HG03045 (cell line): Measurements from ENCODE around the gene TMSB4X.

ENCODE experiments used
- ATAC-seq: cut with Tn5 transposase; IDR thresholded peaks from one replicate; pipeline ENCODE4 v1.9.1; 2021; ENCODE audit warnings: mild to moderate bottlenecking, moderate library complexity; ENCODE audit not compliant: unreplicated experiment

TMSB4X gene

GRCh38 chrX:12992544-12993118 lies 17.7 kb downstream of the TMSB4X start:
- ATAC-seq: no peak

DNA sequence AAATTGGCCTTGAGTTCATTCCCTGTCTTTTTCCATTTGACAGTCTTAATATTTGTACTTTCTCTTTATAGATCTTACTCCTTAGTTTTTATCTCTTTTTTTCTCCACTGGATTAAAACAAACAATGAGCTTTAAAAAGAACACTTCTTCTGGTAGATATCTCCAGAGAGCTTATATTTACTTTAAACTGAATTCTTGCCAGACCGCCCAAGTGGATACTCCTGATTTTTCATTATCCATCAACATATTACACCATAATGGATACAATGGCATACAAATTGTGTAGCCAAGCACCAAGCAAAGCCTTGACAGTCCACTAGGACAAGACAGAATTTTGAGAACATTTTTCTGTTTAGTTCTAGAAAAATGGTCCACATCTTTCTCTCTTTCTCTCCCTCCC lies 18.9 kb downstream of the TMSB4X start:
- ATAC-seq: no peak

DNA sequence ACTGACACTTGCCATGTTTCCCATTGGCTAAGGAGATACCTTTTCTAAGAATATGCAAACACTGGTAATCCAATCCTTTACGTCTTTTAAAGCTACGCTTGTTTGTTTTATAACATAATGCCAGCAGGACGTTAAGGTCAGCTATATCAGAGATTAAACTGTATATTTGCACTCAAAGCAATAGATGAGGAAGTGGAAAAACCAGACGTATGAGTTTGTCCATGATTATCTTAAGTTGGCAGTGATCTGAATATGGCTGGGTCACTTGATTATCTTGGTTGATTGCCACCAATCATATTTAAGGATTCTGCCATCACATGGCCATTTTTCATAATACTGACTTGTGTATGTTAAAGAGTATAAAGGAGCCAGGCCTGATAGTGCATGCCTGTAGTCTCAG lies 19.4 kb downstream of the TMSB4X start:
- ATAC-seq: no peak

GRCh38 chrX:12996934-12997435 lies 22.1 kb downstream of the TMSB4X start:
- ATAC-seq: no peak

GRCh38 chrX:12997906-12998687 lies 23.2 kb downstream of the TMSB4X start:
- ATAC-seq: no peak

GRCh38 chrX:12999422-12999821 lies 24.5 kb downstream of the TMSB4X start:
- peak; percentile 54 for ATAC-seq

DNA sequence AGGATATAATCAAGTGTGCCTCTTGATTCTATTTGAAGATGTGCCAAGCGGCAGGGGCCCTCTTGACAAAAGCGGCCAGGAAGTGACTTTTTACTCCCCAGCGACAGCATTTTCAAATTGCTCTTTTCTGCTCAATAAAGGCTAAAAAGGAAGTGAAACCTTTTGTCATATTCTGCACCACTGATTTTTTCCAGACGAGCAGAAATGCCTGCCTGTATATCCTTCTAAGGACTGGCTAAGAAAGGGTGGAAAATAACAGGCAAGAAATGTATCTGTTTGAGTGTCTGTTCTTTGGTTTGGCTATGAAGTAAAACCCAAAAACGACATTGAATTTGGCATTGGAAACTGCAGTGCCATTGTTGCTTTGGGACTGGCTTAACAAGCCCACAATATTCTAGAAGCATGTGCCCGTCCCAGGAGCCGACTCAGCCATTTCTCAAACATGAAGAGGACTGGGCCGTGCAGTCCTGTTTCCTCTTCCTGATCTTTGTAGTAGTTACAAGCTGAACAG lies 25.4 kb downstream of the TMSB4X start:
- ATAC-seq: no peak

DNA sequence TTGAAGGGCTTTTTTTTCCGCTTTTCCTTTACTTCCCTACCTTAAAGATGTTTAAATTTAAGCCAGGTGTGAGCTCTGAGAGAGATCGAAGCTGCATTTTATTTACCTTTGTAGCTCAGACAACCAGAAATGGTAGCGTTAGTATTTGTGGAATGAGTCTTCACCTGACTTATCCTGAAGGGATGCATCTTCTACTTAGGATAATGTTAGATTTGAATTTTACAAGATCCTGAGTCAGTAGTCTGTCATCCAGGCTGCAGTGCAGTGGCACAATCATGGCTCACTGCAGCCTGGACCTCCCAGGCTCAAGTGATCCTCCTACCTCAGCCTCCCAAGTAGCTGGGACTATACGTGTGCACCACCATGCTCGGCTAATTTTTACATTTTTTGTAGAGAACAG lies 26.2 kb downstream of the TMSB4X start:
- ATAC-seq: no peak

GRCh38 chrX:13001961-13002671 lies 27.2 kb downstream of the TMSB4X start:
- ATAC-seq: no peak

GRCh38 chrX:13005661-13006473 lies 31.0 kb downstream of the TMSB4X start:
- ATAC-seq: peak; percentile 52

DNA sequence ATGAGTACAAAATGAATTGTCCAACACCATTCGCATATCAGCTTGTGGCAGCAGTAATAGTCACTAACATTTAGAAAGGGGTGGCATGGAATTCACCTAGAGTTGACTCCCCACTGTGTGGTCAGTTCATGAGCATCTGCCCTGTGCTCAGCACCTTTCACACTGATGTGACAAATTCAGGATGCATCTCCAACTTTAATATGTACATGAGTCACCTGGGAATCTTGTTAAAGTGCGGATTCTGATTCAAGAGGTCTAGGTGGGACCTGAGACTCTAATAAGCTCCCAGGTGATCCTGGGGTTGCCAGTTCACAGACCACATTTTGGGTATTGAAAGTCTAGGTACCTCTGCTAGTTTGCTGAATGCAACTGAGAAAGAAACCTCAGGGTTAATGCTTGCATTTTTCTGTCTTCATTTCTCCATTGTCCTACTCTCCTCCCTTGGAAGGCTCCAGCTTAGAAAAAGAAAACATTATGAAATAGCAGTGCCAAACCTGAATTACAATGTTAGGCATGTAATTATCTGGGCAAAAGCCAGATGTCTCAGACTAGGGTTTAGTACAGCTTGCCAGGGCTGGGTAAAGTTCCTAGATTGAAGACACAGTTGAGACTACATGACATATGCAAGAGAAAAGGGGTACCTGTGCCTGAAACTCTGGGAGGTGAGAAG lies 32.7 kb downstream of the TMSB4X start:
- ATAC-seq: no peak

DNA sequence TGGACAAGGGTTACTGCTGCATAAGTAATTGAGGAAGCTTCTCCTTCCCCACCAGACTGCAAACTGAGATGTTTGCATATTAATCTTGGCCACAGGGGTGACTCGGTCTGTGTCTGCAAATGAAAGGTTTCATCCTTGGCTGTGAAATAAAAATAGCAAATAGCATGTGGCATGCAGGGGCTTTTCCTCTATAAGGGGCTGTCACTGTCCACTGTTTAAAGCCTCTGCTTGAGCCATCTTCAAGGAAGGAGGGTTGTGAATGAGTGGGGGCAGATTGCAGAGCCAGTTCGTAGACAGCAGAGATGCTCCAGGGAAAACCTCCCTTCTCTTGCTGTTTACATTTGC lies 33.3 kb downstream of the TMSB4X start:
- ATAC-seq: no peak

DNA sequence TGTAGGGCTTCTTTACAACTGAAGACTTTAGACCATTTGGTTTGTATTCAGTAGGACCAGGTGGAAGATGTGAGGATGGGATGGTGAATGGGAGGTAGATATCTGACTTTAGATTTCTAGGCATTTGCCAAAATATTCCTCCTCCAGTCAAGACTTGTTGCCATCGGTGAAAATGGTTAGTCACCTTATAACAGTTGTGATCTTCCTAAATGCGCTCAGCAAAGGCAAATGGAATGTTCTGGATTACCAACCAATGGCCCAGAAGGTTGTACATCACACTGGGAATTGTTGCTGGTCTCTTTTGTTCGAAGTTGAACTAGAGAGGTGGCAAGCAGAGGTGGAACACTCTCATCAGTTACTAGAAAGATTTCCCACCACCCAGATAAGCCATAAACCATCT lies 33.9 kb downstream of the TMSB4X start:
- ATAC-seq: no peak

DNA sequence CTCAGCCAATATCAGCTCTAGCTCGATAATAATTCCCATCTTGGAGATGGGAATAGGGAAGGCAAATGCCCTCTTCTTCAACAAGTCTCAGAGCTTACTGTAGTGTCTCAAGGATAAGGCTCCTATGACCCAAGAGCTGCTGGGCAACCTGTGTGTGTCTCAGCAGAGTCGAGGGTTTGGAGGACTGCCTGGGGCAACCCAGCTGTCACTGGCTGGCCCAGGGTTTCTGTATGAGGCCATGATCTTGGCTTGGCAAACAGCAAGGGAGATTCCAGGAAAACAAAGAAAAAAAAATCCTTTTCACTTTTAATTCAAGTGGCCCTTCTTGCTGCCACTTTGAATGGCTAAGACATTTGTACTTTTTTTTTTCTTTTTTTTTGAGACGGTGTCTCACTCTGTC lies 34.4 kb downstream of the TMSB4X start:
- no peak for ATAC-seq

- no peak for ATAC-seq
Measured at GRCh38 chrX:13009844-13010243, 34.9 kb downstream of the TMSB4X start.

GRCh38 chrX:13010546-13010945 lies 35.6 kb downstream of the TMSB4X start:
- no peak for ATAC-seq

DNA sequence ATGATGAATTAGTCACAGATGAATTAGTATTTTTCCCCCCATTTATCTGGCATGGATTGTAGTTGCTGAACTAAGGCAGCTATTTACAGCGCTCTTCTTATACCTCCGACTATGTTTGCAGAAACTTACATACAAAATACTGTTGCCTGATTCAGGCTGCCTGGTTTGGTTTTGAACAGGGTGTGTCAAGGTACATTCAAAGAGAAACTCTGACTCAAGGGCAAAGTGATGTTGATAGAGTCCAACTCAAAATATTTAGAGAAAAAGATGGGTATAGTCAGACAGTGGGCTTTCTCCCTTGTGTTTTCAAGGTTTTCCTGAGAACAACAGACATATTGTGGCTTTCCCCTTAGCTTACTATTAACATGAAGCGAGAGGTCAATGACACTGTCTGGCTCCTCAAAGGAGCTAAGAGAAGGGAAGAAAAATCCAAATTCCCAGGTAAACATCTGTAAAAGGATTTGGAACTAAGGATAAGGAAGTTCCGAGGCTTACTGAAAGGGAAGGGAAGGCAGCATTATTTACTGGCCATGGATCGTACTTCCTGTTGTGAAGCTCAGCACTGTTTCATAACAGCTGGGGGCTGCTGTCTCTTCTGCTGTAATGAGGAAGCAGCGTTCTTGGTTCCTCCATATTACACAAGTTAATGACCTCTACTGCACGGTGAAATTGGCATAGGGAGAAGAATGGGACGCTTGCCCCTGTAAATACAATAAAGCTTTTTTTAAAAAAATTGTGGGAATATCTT lies 38.6 kb downstream of the TMSB4X start:
- peak; percentile 75 for ATAC-seq

DNA sequence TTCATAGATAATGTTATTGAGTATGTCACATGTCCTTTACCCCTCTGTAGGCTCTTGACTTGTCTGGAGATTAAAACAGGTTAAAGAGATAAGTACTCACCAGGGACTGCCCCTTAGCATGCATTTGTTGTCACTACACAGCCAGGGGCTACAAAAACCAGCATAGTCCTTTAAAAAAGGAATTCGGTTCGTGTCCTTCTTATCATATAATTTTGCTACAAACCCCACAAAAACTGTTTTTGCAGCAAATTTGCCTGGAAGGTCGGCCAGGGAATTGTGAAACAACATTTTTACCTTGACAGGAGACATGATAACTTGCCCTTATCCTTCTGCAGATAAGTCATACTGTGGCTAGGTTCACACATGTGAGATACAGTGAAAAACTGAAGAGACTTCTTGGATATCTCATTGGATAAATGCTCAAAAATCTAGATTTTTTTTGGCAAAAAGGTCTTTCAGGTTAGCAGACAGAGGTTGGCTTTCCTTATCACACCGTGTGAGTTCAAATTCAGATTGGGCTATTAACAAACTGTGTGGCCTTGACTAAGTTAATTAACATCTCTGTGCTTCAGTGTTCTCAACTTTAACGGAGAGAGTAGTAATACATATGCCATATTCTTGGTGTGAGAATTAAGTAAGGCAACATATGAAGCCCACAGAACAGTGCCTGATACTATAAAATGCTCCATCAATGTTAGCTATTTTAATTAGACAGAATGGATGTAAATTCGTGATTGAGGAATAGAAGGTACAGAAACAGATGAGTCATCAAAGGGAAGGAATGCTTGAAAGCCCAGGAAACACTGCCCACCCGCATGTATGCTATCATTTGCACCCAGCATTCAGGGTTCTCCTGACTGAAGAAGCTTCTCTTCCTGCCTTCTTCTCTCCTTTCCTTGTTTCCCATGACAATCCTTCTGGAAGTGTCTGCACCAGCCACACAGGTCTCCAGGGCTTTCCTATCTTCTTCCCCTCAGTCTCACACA lies 39.5 kb downstream of the TMSB4X start:
- ATAC-seq: no peak
